Large intestine (tissue), 3 donors: ENCODE measurements around the gene SHC3. TPM values are rescaled to one million over a fixed set of nuclear protein-coding genes. Genes with fewer than 3 reads are reported as not detected.

Experiments
- DNase-seq, 2 donors: peaks; one replicate each; pipeline versions ENCODE4 v3.0.0 to v3.0.0-alpha.2; 2013
- H3K27ac ChIP-seq: one replicate; pipeline ENCODE4 v1.5.1; 2013; ENCODE audit warnings: low read length
- H3K27me3 ChIP-seq: 2 replicates; pipeline ENCODE4 v1.6.1; 2013; ENCODE audit warnings: low read length; ENCODE audit not compliant: control insufficient read depth, insufficient read depth
- H3K36me3 ChIP-seq: 2 replicates; pipeline ENCODE4 v1.6.1; 2013; ENCODE audit warnings: low read length; ENCODE audit not compliant: control insufficient read depth, insufficient read depth
- H3K4me1 ChIP-seq: one replicate; pipeline ENCODE4 v1.6.1; 2013; ENCODE audit warnings: low read length; ENCODE audit not compliant: control insufficient read depth, insufficient read depth
- H3K4me3 ChIP-seq: one replicate; pipeline ENCODE4 v1.5.1; 2013; ENCODE audit warnings: low read length
- H3K9me3 ChIP-seq: one replicate; pipeline ENCODE4 v1.6.1; 2013; ENCODE audit warnings: mild to moderate bottlenecking, low read depth, low read length, moderate library complexity; ENCODE audit not compliant: control insufficient read depth
- WGBS: methylation state at CpG from one replicate; pipeline ENCODE4 v1.1.5; 2013; ENCODE audit warnings: low lambda C conversion rate; ENCODE audit not compliant: insufficient coverage; 5-methylcytosine and 5-hydroxymethylcytosine counted together
- polyA plus RNA-seq: library from polyadenylated mRNA; unstranded; fragments of 120-200 nt; gene quantifications from one replicate; pipeline ENCODE4 v1.2.1, GENCODE V29; 2013

The SHC3 gene
- polyA plus RNA-seq, 1 donor = 0.69 TPM

DNA sequence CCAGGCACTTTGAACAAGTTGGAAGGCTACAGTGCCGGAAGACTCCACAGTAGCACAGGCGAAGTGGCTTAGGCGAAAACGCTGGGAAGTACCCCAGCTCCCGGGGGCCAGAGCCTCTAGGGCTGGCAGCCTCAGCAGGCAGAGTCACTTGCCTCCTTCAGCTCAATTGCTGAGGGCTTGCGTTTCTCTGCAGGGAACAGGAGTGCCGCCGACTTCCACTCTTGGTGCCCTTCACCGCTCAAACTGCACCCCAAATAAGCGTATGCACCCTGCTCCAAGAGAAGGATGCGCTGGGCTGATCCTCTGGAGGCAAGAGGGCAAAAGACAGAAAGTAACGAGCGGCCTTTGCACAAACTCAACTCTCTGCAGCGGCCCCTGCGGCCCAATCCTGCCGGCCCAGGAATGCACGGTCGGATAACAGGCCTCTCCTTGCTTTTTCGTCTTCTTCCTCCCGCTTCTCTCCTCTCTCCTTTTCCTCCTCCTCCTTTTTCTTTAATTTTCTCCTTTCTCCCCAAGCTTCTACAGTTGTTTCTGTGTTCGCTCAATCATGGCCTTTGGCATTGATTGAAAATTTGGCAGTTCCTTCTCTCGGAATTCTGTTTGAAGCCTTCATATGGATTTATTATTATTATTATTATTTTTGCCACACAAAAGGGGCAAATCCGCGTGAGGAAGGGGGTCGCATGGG lies 188.4 kb downstream of the SHC3 start:
- peaks cover 5% of the 10 kb centered on the region for H3K4me1 ChIP-seq
- H3K36me3 ChIP-seq = no peaks in the 10 kb centered on the region
- no peak overlapping the region for H3K4me3 ChIP-seq
- H3K27me3 ChIP-seq = peaks cover 30% of the 10 kb centered on the region
- H3K27ac ChIP-seq = no peak overlapping the region
- no peaks in the 10 kb centered on the region for H3K9me3 ChIP-seq
- DNase-seq = no peak
- WGBS = 75% methylated on average over 6 of the region's 25 CpGs

- no peak overlapping the region for H3K4me3 ChIP-seq
- H3K27ac ChIP-seq = no peak overlapping the region
- H3K36me3 ChIP-seq = no peaks in the 10 kb centered on the region
- H3K9me3 ChIP-seq = no peaks in the 10 kb centered on the region
- peaks cover 5% of the 10 kb centered on the region for H3K4me1 ChIP-seq
- peaks cover 30% of the 10 kb centered on the region for H3K27me3 ChIP-seq
- no peak for DNase-seq
- 75% methylated on average over 2 of the region's 7 CpGs for WGBS
Measured at GRCh38 chr9:88988796-88989641, 189.6 kb downstream of the SHC3 start.

- Histone ChIP-seq H3K27ac (no peak overlapping the region), H3K36me3 (no peaks in the 10 kb centered on the region), H3K9me3 (no peaks in the 10 kb centered on the region), H3K27me3 (peaks cover 29% of the 10 kb centered on the region), H3K4me1 (peaks cover 5% of the 10 kb centered on the region), H3K4me3 (no peak overlapping the region)
- WGBS = no CpG with 5 or more reads among the region's 4 CpGs
- no peak for DNase-seq
Measured at GRCh38 chr9:88987661-88988060, 191.0 kb downstream of the SHC3 start.

- no CpG with 5 or more reads among the region's 3 CpGs for WGBS
- no peaks in the 10 kb centered on the region for H3K9me3 ChIP-seq
- H3K4me3 ChIP-seq = no peak overlapping the region
- H3K27ac ChIP-seq = no peak overlapping the region
- no peaks in the 10 kb centered on the region for H3K36me3 ChIP-seq
- H3K4me1 ChIP-seq = peaks cover 1% of the 10 kb centered on the region
- peaks cover 20% of the 10 kb centered on the region for H3K27me3 ChIP-seq
- DNase-seq = no peak
Measured at GRCh38 chr9:88986776-88987175, 191.8 kb downstream of the SHC3 start.

- Histone ChIP-seq H3K27me3 (peaks cover 13% of the 10 kb centered on the region), H3K27ac (no peak overlapping the region), H3K9me3 (no peaks in the 10 kb centered on the region), H3K4me3 (no peak overlapping the region), H3K36me3 (no peaks in the 10 kb centered on the region), H3K4me1 (no peaks in the 10 kb centered on the region)
- no peak for DNase-seq
- 83% methylated on average over 1 of the region's 2 CpGs for WGBS
Measured at GRCh38 chr9:88985616-88986015, 193.0 kb downstream of the SHC3 start.

GRCh38 chr9:88984543-88984883 lies 194.1 kb downstream of the SHC3 start:
- no peak for DNase-seq
- Histone ChIP-seq H3K9me3 (no peaks in the 10 kb centered on the region), H3K4me3 (no peak overlapping the region), H3K36me3 (no peaks in the 10 kb centered on the region), H3K27me3 (peaks cover 4% of the 10 kb centered on the region), H3K4me1 (no peaks in the 10 kb centered on the region), H3K27ac (no peak overlapping the region)
- no CpG with 5 or more reads among the region's 4 CpGs for WGBS

DNA sequence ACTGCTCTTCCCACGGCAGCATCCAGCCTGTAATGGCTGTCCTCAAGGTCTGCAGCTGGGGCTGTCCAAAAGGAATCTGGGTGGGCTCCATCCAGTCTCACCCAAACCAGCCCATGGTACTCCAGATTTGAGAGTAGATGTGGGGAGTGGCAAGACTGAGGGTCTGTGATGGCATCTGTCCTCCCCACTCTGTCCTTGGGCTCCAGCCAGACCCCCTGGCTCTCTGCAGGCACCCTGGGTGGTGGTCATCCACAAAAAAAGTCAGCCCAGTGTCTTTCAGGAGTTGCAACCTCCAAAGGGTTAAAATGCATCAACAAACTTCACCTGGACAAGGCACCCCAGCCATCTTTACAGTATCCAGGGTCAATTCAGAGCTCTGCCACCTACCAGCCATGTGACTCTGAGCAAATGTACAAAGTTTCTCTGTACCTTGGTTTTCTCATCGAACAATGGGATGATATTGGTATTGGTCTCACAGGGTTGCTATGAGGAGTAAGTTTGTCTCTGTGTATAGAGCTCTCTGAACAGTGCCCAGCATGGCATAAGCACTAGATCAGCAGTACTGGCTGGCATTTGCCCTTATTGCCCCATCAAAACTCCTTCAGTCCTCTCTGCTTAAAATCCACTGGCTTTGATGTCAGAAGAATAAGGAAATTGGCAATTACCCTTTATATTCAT lies 194.6 kb downstream of the SHC3 start:
- no CpG with 5 or more reads among the region's 2 CpGs for WGBS
- Histone ChIP-seq H3K27me3 (peaks cover under 1% of the 10 kb centered on the region), H3K4me1 (no peaks in the 10 kb centered on the region), H3K4me3 (no peak overlapping the region), H3K9me3 (no peaks in the 10 kb centered on the region), H3K27ac (no peak overlapping the region), H3K36me3 (no peaks in the 10 kb centered on the region)
- DNase-seq = no peak

- no peak for DNase-seq
- Histone ChIP-seq H3K4me1 (no peaks in the 10 kb centered on the region), H3K27ac (no peak overlapping the region), H3K36me3 (no peaks in the 10 kb centered on the region), H3K9me3 (no peaks in the 10 kb centered on the region), H3K4me3 (no peak overlapping the region), H3K27me3 (no peaks in the 10 kb centered on the region)
- no CpG with 5 or more reads among the region's 1 CpG for WGBS
Measured at GRCh38 chr9:88980740-88981203, 197.8 kb downstream of the SHC3 start.

GRCh38 chr9:88979791-88980190 lies 198.8 kb downstream of the SHC3 start:
- no CpG with 5 or more reads among the region's 2 CpGs for WGBS
- H3K9me3 ChIP-seq = no peaks in the 10 kb centered on the region
- DNase-seq = no peak
- H3K27me3 ChIP-seq = no peaks in the 10 kb centered on the region
- H3K36me3 ChIP-seq = no peaks in the 10 kb centered on the region
- no peak overlapping the region for H3K27ac ChIP-seq
- no peaks in the 10 kb centered on the region for H3K4me1 ChIP-seq
- no peak overlapping the region for H3K4me3 ChIP-seq

DNA sequence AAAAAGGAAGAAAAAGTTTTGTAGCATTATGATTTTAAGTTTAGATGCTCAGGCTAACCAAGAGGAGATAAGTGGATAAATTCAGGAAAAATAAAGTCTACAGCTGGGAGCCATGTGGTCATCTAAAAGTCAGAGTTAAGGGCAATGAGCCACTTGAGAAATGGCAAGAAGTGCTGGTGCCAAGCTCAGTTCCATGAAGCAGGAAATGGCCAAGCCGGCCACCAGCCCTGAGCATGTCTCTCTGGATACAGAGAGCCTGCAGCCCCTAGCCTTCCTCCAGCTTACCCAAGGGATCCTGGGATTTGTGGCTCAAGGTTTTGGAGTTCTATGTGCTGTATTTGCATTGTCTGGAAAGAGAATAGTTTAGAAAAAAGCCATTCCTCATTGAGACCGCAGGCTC lies 199.6 kb downstream of the SHC3 start:
- no peak for DNase-seq
- Histone ChIP-seq H3K27me3 (no peaks in the 10 kb centered on the region), H3K9me3 (peaks cover 3% of the 10 kb centered on the region), H3K4me3 (no peak overlapping the region), H3K4me1 (no peaks in the 10 kb centered on the region), H3K36me3 (no peaks in the 10 kb centered on the region), H3K27ac (no peak overlapping the region)
- WGBS = no CpG with 5 or more reads among the region's 2 CpGs
